Activated CD4-positive, alpha-beta T cell treated with anti-CD3 and anti-CD28 coated beads, Interleukin-2, Interleukin-6, amounts not matched to agents 100 ng/mL and 50 ng/mL, durations not matched to agents 16 hours and 8 hours (primary cell): Measurements from ENCODE around the gene PIGB.
"Not testable (repeated sequence)": the region's sequence is repeated elsewhere in the genome, so short reads cannot be mapped to it uniquely, and the experiment has no call there.

Experiments
- DNase-seq: peaks from one replicate; pipeline ENCODE4 v3.0.0-alpha.2; 2020

PIGB gene

GRCh38 chr15:55383687-55384086 is 64.7 kb downstream of the PIGB start:
- no peak for DNase-seq

DNA sequence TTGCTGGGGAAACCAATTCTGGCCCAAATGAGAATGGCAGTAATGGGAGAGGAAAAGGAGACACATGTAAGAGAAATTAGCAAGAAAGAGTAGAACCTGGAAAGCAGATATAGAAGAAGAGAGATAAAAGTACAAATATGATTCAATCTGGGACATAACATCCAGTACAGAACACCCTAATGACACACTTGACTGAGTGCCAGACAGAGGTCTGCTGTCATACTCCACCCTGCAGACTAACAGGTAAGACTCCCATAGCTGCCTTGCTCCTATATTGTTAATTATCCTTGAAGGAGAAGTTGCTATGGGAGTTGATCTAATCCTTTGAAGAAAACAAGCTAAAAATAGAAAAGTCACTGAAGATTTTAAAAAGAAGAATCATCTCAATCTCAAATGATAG is 68.0 kb downstream of the PIGB start:
- no peak for DNase-seq

DNA sequence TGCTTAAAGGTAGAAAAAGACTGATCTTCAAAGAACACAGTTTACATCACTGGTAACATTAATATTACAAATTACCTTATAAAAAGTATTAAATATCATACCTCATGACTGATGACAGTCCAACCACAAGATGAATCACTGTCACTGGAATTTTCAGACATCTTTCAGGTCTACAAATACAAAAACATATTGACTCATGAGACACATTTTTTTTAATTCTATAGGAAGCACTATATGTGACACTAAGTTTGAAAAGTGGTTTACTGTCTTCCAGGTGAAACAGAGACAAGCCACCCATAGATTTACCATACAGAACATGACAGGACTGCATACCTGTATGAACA is 70.2 kb downstream of the PIGB start:
- DNase-seq = no peak

- no peak for DNase-seq
Observed at GRCh38 chr15:55394694-55395093, 75.7 kb downstream of the PIGB start.

DNA sequence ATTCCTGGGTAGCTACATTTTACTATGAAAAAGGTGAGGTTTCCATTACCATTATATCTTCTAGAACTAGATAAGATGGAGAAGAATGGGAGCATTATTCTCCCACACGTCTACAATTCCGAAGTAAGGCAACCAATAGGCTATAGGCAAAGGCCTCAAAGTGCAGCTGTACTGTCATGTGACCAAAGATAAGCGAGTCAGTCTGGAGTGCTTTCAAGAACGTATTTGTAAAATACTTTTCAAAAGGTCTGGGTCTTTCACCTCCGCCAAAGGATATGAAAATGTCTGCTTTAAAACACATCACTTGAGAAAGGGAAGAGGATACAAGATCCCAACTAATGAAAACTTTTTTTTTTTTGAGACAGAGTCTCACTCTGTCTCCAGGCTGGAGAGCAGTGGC is 79.2 kb downstream of the PIGB start:
- DNase-seq = no peak

- DNase-seq = not testable (repeated sequence)
Observed at GRCh38 chr15:55400050-55400449, 81.0 kb downstream of the PIGB start.

- DNase-seq = no peak
Observed at GRCh38 chr15:55401786-55402246, 82.8 kb downstream of the PIGB start.

DNA sequence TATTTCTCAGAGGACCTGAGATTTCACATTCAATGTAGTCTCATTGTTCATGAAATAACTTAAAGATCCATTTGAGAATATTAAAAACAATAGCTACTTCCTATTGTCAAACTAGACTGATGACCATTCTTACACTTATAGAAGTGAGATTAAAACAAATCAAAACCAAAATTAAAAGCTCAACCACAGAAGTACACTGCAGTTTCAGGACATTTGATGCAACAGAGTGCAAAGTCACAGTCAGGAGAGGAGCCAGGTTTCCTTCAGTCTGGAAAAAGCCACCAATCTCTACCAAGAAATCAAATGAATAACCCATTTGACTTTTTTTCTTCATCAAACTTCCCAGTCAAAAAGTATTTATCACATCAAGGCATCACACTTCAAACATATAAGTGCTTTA is 83.7 kb downstream of the PIGB start:
- DNase-seq = peak; percentile 27

- peak; percentile 36 for DNase-seq
Observed at GRCh38 chr15:55403531-55403930, 84.5 kb downstream of the PIGB start.
